ENCODE measurements around the gene NOD1.
"Not testable (repeated sequence)": the region's sequence is repeated elsewhere in the genome, so short reads cannot be mapped to it uniquely, and the experiment has no call there.

The NOD1 gene

DNA sequence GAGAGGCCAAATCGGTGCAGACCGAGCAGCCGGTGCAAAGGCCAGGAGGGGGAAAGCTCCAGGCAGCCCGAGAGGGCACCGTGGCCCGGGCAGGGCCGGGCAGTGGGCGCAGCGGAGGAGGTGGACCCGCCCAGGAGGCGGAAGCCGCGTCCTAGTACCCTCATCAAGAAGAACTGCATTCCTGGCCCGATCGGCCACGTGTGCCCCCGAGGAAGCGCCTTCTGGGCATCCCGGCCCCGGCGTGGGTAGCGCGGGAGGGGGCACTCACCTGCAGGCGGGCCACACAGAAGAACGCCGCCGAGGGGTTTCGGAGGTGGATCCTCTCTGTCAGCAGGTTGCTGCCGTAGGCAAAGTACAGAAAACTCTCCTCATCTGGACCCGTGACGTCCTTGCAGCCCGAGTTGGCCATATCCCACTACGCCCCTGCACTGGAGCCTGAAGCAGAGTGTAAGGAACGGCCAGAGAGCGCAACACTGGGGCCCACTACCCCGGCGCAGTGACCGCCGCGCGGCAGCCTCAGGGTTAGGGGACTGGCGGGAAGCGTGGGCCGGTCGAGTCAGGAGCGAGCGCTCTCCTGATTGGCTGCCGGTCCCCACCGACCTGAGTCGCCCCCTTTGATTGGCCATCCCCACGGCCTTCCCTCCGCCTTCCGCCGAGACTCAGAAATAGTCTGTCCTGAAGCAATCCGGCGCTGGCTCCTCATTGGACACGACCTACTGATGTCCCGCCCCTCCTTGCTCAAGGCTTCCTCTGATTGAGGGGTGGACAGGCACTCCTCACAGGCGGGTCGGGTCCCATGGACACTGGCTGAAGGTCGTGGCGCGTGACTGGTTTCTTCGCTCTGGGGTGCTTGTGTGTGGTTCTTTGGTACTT lies 26.0 kb upstream of the NOD1 start, which contains the start of gene GGCT:
TSS of gene GGCT (minus strand) at position 529 of the 873 bp plus-strand sequence. CDS start at position 409, 120 bp downstream.
- DNase-seq (ENCODE audit: low read depth in 2 of 2): peak; percentile 94

DNA sequence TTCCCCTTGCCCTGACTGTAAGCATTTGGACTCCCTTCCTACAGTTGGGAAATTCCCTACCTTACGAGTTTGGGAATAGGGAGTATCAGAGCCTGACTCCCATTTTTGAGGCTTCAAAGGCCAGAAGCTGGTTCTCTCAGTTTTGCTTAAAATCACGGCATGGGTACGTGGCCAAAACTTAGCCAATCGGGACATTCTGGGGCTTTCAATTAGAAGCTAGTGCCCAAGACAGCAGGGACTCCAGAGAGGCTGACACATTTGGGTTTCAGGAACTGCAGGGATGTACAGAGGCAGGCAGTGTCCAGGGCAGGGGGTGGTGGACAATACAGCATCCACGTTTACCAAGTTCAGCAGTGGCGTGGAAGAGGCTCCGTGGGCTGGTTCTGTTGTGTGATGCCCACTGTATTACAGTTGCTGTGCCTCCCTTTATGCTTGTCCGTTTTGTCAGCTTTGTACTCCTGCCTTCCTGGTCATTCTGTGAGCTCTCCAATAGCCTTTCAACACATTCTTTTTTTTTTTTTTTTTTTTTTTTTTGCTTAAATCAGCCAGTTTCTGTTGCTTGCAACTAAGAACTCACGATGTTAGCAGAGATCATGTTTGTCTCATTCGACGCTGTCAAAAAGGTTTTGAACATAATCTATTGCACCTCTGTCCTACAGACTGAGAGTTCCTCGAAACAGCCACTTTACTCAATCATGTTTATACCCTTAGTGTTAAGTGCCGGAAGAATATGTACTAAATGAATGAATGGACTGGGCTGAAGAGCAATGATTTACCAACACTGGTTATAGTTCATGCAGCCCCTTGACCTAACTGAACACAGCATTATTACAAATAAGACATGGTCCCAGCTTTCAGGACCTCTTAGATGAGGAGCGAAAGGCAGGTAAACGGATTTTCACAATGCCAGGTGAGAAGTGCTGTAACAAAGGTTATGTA lies 25.0 kb upstream of the NOD1 start:
- no peak for DNase-seq (ENCODE audit: low read depth in 2 of 2)

DNA sequence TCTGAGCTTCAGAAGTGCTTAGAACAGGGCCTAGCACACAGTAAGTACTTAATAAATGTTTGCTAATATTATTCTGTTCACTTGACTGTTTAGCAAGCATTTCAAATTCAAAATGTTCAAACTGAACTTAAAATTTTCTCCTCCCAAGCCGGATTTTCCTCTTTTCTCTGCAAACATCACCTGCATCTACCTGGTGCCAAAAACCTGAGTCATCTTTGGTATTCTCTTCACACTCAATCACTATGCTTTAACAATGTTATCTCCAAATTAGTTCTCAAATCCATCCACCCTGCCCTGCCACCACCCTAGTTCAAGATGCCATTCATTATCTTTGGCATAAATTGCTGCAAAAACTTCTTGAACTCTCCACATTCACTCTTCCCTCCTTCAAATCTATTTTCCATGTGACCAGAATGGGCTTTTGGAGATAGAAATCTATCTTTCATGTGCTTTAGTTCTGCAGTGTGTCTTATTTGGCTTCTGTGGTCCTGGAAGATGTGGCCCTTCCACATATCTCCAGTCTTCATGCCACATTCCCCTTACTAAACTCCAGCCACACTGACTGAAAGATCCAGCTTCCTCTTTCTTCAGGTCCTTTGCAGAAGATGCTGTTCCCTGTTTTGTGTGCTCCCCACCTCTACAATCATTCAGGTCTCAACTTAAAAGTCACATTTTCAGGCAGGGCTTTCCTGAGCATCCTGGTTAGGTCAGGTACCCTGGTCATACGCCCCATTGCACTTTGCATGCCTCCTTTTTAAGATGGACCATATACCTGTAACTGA lies 24.1 kb upstream of the NOD1 start:
- no peak for DNase-seq (ENCODE audit: low read depth in 2 of 2)

DNA sequence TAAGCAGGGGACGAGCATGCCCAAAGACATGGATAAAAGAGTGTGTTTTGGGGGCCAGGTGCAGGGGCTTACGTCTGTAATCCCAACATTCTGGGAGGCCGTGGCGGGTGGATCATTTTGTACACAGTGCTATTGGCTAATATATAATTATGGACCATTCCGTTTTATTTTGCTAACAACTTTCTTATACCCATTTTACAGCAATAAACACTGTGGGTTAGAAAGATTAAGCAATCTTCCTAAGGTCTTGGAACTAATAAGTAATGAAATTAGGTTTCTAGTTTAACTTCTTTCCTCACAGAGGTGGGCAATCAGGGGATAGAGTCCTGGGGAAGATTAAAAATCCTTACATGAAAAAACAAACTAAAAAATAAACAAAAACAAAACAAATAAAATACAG lies 22.7 kb upstream of the NOD1 start:
- no peak for DNase-seq (ENCODE audit: low read depth in 2 of 2)

DNA sequence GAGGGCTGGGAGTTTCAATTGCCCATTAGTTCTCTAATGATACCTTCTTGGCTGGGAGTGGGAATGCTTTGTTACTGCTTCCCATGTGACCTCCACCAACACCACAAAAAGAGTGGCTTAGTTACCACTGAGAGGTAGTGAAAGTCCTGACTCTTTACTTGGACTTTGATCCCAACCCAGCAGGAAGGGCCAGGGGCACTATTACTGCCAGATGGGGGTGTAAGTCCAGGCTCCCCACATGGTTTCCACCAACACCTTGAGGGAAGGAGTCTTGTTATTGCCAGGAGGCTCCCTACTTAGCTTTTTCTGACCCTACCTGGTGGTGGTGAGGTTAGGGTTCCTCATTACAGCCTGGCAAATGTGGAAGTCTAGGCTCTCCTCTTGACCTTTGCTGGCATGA lies 14.6 kb upstream of the NOD1 start:
- DNase-seq (ENCODE audit: low read depth in 2 of 2): no peak

DNA sequence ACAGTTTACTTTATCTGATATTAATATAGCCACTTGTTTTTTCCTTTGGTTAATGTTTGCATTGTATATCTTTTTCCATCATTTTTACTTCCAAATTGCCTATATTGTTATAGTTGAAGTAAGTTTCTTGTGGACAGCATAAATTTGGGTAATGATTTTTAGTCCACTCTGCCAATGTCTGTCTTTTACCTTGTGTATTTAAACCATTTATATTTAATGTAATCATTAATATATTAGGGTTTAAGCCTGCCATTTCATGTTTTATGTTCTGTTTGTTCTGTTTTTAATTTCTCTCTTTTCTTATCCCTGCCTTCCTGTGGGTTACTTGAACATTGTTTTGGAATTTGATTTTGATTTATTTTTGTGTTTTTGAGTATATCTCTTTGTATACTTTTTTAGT lies 12.8 kb upstream of the NOD1 start:
- DNase-seq (ENCODE audit: low read depth in 2 of 2): no peak

DNA sequence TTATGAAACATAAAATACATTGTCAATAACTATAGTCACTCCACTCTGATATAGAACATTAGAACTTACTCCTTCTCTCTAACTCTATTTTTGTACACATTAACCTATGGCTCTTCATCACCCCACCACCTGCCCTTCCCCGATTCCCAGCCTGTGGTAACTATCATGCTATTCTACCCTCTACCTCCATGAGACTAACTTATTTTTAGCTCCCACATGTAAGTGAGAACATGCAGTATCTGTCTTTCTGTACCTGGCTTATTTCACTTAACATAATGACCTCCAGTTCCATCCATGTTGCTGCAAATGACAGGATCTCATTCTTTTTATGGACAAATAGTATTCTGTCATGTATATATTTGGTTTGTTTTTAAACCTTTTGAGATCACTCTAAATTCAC lies 8.8 kb upstream of the NOD1 start:
- no peak for DNase-seq (ENCODE audit: low read depth in 2 of 2)

DNA sequence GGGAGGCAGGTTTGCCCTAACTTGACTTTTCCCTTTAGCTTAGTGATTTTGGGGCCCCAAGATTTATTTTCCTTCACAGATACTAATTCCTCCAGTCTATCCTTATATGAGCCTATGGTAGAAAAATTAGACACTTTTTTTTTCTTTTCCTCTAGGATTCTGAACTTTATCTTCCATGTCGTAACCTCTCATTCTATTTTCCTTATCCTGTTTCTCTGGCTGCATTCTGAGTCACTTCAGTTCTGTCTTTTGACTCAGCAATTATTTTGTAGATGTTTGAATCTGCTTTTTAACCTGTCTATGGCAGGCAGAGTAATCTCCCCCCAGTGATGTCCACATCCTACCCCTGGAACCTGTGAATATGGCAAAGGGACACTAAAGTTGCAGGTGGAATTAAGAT lies 7.1 kb upstream of the NOD1 start:
- DNase-seq (ENCODE audit: low read depth in 2 of 2): no peak

DNA sequence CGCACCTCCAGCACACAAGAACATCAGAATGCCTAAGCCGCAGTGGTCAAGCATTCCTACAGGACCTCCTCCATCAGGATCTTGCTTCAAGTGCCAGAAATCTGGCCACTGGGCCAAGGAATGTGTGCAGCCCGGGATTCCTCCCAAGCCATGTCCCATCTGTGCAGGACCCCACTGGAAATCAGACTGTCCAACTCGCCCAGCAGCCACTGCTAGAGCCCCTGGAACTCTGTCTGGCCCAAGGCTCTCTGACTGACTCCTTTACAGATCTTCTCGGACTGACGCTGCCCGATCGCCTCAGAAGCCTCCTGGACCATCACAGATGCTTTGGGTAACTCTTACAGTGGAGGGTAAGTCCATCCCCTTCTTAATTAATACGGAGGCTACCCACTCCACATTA lies 2.8 kb upstream of the NOD1 start:
- DNase-seq (ENCODE audit: low read depth in 2 of 2): not testable (repeated sequence)

DNA sequence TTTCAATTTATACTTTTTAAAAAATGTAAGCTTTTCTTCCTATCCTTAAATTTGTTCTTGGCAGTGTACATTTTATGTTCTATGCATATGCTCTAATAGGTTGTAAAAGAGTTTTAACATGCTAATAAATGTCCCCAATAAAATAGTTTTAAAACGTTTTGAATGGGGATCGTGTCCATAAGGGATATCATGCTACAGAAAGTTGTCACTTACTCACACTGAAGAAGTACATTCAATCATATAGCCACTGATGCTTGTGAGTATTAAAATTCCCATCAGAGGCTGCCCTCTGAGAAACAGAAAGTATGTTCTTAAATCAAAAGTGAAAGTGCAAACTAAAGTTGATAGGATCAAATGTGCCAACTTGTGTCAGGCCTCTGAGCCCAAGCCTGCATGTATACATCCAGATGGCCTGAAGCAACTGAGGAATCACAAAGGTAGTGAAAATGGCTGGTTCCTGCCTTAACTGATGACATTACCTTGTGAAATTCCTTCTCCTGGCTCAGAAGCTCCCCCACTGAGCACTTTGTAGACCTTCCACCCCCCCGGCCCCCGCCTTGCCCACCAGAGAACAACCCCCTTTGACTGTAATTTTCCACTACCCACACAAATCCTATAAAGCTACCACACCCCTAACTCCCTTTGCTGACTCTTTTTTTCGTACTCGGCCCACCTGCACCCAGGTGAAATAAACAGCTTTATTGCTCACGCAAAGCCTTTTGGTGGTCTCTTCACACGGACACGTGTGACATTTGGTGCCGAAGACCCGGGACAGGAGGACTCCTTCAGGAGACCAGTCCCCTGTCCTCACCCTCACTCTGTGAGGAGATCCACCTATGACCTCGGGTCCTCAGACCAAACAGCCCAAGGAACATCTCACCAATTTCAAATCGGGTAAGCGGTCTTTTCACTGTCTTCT lies 877 bp upstream of the NOD1 start:
- DNase-seq (ENCODE audit: low read depth in 2 of 2): no peak

DNA sequence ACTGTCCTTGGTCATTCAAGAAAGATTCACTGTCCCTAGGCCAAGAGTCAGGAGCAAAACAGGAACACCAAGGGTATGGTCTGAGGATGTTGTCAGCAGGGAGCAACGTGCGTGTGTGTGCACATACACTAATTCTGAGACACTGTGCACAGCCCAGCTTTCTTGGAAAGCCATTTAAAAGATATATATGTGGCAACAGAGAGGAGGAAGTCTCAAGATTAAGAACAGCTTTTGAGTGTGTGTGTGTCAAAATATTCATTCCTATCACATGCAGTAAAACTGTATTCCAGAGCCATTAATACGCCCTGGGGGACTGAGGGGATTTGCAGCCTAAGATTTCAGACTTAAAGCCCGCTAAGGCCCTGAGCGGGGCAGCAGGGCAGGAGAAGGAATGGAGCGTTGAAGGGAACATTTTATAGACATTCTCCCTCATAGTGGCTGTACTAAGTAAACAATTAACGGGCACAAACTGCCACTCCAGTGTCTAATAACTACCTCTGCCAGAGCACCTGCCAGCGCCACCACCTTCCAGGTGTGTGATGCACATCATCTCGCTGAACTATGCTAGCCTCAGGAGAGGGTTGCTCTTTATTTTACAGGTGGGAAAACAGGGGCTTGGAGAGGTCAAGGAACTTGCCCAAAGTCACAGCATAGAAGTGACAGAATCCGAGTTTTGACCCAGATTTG lies 2.0 kb downstream of the NOD1 start:
- peak; percentile 37 to 43 for DNase-seq (ENCODE audit: low read depth in 2 of 2)

DNA sequence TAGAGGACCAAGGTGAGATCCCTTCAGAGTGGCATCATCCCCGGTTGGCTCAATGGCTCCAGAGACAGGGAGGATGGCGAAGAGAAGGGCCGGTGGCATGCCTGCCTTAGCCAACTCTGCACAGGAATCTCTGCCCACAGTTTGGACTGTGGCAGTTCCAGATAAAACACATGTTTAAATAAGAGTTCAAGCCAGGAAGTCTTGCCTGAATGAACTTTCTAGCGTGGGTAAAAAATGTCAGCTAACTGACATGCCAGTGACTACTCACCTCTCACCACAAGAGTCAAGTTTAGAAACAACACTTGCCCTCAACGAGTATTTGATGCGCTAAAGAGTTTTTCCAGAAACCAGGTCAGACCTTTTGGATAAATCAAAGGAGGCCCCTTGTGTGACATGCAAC lies 3.0 kb downstream of the NOD1 start:
- DNase-seq (ENCODE audit: low read depth in 2 of 2): no peak

DNA sequence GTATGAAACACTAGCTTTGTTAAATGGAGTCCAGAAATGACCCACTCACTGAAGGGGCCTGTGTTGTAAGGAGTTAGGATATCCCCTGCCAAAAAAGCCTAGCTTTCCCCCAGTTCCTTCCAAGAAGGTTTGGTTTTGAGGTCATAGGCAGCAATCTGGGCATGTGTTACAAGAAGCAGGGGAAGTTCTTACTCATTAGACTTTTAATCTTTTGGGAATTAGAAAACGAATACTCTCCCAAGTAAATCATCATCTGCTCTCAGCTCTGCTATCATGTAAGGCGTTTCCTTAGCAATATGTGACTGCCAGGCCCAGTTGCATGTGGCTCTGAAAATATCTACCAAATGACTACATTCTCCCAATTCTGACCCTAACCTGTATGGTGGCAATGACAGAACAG lies 3.7 kb downstream of the NOD1 start:
- peak; percentile 71 to 73 for DNase-seq (ENCODE audit: low read depth in 2 of 2)

DNA sequence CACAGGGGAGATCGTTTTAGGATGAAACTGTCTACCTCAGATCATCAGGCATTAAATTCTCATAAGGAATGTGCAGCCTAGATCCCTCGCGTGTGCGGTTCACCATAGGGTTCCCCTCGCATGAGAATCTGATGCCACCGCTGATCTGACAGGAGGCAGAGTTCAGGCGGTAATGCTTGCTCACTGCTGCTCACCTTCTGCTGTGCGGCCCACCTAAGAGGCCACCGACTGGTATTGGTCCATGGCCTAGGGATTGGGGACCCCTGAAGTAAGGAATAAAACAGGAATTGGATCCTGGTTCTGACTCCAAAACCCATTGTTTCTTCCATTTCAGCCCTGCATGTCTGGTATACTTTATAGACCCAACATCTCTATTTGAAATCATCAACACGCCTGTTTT lies 4.1 kb downstream of the NOD1 start:
- DNase-seq (ENCODE audit: low read depth in 2 of 2): no peak

DNA sequence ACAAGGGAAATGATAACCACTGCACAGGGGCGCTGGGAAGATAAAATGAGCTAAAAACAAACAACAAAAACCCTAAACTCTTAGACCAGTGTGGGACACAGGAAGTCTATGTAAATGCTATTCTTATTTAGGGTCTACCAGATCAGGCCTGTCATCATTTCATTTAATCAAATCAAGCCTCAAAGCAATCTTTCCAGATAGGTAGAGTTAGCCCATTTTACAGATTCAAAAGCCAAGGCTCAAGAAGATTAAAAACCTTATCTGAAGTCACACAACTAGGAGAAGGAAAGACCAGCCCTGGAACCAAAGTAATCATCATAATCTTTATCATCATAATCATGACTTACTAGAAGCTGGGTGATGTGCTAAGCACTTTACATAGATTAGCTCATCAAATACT lies 4.7 kb downstream of the NOD1 start:
- no peak for DNase-seq (ENCODE audit: low read depth in 2 of 2)

DNA sequence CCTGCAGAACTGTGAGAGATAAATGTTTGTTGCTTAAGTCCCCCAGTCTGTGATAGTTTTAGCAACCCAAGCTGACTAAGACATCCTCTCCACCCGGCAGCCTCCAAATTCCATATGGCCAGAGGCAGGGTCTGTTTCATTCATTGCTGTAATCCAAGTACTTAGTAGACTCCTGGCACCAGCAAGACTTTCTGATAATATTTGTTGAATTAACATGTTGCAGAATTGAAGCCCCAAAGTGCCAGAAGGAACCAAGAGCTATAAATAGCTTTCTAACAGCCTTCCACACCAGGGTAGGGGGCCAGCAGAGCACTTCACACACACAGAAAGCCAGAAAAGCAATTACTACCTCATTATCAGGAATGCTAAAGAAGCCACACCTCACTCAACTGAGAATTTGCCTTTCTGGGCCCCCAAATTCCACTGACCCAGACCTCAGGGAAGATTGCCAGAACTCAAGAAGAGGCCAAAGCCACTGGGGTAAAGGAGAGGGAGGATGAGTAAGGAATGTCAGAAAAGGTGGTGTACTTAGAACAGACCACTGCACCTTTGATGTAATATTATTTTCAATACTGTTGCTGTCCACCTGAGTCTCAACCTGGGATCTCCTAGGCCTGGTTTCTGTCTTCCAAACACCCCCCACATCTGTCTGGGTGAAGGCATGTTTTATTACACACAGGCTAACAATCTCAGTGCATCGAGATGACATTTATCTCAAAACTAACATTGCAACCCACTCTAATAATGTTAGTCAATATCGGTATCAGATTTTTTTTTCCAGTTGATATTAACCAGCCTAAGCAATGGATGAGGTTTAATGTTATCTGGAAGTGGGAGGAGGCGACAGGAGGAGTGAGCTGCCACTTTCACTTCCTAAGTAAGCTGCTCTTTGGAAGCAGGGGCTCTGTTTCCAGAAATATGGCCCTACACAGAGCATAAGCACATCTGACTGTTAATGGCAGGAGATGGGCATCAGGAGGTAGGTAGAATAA lies 5.5 kb downstream of the NOD1 start:
- peak; percentile 64 to 69 for DNase-seq (ENCODE audit: low read depth in 2 of 2)

DNA sequence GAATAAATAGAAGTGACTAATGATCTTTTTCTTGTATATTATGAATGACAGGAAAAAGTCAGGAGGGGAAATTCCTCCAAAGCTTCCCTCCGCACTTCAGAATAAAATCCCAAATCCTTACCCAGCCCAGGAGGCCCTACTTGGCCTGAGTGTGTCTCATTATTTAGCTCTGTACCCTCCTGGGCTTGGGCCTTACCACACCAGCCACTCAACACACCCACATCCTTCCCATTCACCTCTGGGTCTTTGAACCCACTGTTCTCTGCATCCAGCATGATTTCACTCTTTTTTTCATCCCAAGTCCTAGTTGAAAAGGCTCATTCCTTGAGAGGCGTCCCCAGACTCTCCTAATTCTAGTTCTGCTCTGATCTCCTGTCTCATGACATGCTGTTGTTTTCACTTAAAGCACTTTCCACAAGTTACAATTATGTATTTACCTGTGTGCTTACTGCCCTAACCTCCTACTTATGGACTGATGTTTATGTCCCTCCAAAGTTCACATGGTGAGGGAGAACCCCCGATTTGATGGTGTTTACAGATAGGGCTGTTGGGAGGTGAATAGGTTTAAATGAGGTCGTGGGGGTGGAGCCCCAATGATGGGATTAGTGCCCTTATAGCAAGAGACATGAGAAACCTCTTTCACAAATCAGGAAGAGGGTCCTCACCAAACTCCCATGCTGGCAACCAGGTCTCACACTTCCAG lies 6.4 kb downstream of the NOD1 start:
- no peak for DNase-seq (ENCODE audit: low read depth in 2 of 2)

DNA sequence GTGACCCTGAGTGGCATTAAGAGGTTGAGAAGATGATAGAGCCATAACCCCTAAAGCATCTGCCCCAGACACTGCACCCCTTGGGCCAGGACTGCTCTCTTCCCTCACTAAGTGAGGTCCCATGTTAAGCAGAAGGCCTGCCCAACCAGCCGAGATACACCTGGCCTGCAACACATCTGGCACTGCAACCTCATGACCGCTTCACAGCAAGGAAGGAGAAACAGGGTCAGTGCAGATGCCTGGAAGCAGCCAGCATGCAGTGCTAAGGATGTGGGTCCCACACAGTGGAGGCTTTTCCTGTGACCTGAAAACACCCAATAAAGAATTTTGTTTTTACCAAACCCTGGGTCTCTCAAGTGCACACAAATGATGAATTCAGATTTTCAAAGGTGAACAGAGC lies 7.4 kb downstream of the NOD1 start:
- DNase-seq (ENCODE audit: low read depth in 2 of 2): no peak
